Fibroblast of lung (primary cell): ENCODE data around the gene OR3A3.
"Not testable (repeated sequence)": the region's sequence is repeated elsewhere in the genome, so short reads cannot be mapped to it uniquely, and the experiment has no call there.

ENCODE experiments used
- CTCF ChIP-seq, 2 donors: IDR thresholded peaks in 1 of 2; conservative IDR thresholded peaks in 1 of 2; 1 replicate in 1 of 2; 2 replicates in 1 of 2; pipeline ENCODE4 v1.5.1; 2011 to 2012; ENCODE audit warnings: low read length in 2 of 2, control low read depth in 1 of 2, inconsistent platforms in 1 of 2, low read depth in 1 of 2, mild to moderate bottlenecking in 1 of 2
- EZH2 ChIP-seq: IDR thresholded peaks from 2 replicates; pipeline ENCODE4 v1.5.1; 2012; ENCODE audit warnings: low read length, control low read depth, mild to moderate bottlenecking; ENCODE audit errors: missing control alignments

DNA sequence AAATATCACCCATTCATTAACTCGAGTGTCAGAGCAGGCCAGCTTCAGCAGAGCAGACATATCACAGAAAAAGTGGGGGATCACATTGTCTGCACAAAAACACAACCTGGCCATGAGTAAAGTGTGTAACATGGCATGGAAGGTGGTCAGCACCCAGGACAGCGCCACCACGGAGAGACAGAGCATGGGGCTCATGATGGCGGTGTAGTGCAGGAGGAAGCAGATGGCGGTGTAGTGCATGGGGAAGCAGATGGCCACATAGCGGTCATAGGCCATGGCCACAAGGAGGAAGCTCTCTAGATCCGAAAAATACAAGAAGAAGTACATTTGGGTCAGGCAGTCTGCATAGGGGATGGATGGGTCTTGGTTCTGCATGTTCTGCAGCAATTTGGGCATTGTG is 22.0 kb downstream of the OR3A3 start:
- TF ChIP-seq CTCF (conservative IDR thresholded peaks at IDR 0.05 in 1 of 2, IDR thresholded peaks at IDR 0.05 in 1 of 2; ENCODE audit: low read depth in 1 of 2, low read length in 2 of 2); EZH2: not testable (repeated sequence)
